PFSK-1 (cell line): ENCODE measurements around the gene ST7L.

Source experiments
- FOXP2 ChIP-seq: optimal IDR thresholded peaks from 2 replicates; pipeline ENCODE3; 2011; ENCODE audit warnings: borderline replicate concordance, control low read depth, inconsistent platforms; ENCODE audit not compliant: insufficient read depth; ENCODE audit errors: extremely low read length, extremely low read depth
- POLR2AphosphoS5 ChIP-seq: IDR thresholded peaks from 2 replicates; pipeline ENCODE4 v1.6.1; 2012; ENCODE audit warnings: low read depth, mild to moderate bottlenecking, control low read depth, low read length, moderate library complexity
- REST ChIP-seq, 2 experiments: IDR thresholded peaks; 2 replicates each; pipeline versions ENCODE4 v1.6.1 to v1.8.0; 2011 to 2012; ENCODE audit warnings: low read depth in 2 of 2, low read length in 2 of 2, control low read depth in 1 of 2, inconsistent platforms in 1 of 2, mild to moderate bottlenecking in 1 of 2, moderate library complexity in 1 of 2; ENCODE audit not compliant: insufficient read depth in 1 of 2
- SIN3A ChIP-seq: IDR thresholded peaks from 2 replicates; pipeline ENCODE4 v1.6.1; 2012; ENCODE audit warnings: mild to moderate bottlenecking, low read length, moderate library complexity, borderline replicate concordance; ENCODE audit not compliant: insufficient read depth
- TAF1 ChIP-seq: IDR thresholded peaks from 2 replicates; pipeline ENCODE4 v1.6.1; 2012; ENCODE audit warnings: low read length, control low read depth, borderline replicate concordance; ENCODE audit not compliant: insufficient read depth

Gene ST7L

GRCh38 chr1:112544751-112545150 is 74.2 kb downstream of the ST7L start:
- TF ChIP-seq TAF1 (no peak), REST (IDR thresholded peaks at IDR 0.05; ENCODE audit: insufficient read depth in 1 of 2, low read depth in 2 of 2, low read length in 2 of 2) (no peak), SIN3A (no peak)

GRCh38 chr1:112544011-112544688 is 74.8 kb downstream of the ST7L start:
- no peak for TF ChIP-seq POLR2AphosphoS5
- no peak for TF ChIP-seq REST (IDR thresholded peaks at IDR 0.05; ENCODE audit: insufficient read depth in 1 of 2, low read depth in 2 of 2, low read length in 2 of 2)
- TF ChIP-seq SIN3A = no peak
- TF ChIP-seq TAF1 = no peak
- TF ChIP-seq FOXP2 = no peak

GRCh38 chr1:112542206-112542973 is 76.6 kb downstream of the ST7L start:
- TF ChIP-seq POLR2AphosphoS5 = no peak
- TF ChIP-seq TAF1 = no peak
- TF ChIP-seq FOXP2 = no peak
- no peak for TF ChIP-seq REST (IDR thresholded peaks at IDR 0.05; ENCODE audit: insufficient read depth in 1 of 2, low read depth in 2 of 2, low read length in 2 of 2)
- TF ChIP-seq SIN3A = no peak

- TF ChIP-seq TAF1 (no peak), REST (IDR thresholded peaks at IDR 0.05; ENCODE audit: insufficient read depth in 1 of 2, low read depth in 2 of 2, low read length in 2 of 2) (no peak), POLR2AphosphoS5 (no peak), FOXP2 (no peak), SIN3A (no peak)
These were observed 77.6 kb downstream of the ST7L start for GRCh38 chr1:112541299-112541698.
